HepG2 (cell line): ENCODE results near the gene MKRN2OS. TPM values are rescaled to one million over a fixed set of nuclear protein-coding genes. Genes with fewer than 3 reads are reported as not detected.

ENCODE experiments used
- ATAC-seq: fragments of 200-7000 bp; cut with Tn5 transposase; 3 replicates; pipeline ENCODE4 v1.9.1; 2020; ENCODE audit warnings: mild to moderate bottlenecking, moderate library complexity
- BruUV-seq: library from RNA; stranded (reverse); fragments of 400-500 nt; replicated peaks from 2 replicates; lab custom pipeline; 2021; lab: Mats Ljungman, UMichigan
- CTCF ChIA-PET: fragments of 300-600 bp; formaldehyde crosslinking; extraction: SDS; loops from one replicate; lab custom pipeline; 2021; ENCODE audit warnings: low total read pairs, inconsistent platforms, low intra/inter-chr PET ratio; lab: Yijun Ruan, JAX
- POLR2A ChIA-PET: fragments of 350-600 bp; sonication (Branson Sonifier 250); formaldehyde crosslinking; loops from one replicate; lab custom pipeline; 2020; ENCODE audit warnings: antibody characterized with exemption, inconsistent platforms; lab: Yijun Ruan, JAX
- DNase-seq: peaks from one replicate; pipeline ENCODE4 v3.0.0-alpha.2; 2015; ENCODE audit warnings: low spot score
- FAIRE-seq: peaks from 3 replicates; lab custom pipeline; 2011; peaks lifted over from hg19 to GRCh38; lab: Jason Lieb, UNC
- H2AFZ ChIP-seq: one replicate; pipeline ENCODE4 v1.6.1; 2011; ENCODE audit warnings: low read length, inconsistent platforms
- H3K27ac ChIP-seq: fragments of 300-600 bp; 3 replicates; pipeline ENCODE4 v1.8.0; 2011; ENCODE audit warnings: mixed run types, mild to moderate bottlenecking, mixed read lengths, low read length, inconsistent platforms; ENCODE audit not compliant: insufficient read depth; ENCODE audit errors: extremely low read length
- H3K27me3 ChIP-seq, 2 experiments: fragments of 200-600 bp in 1 of 2; 2 replicates in 1 of 2; 3 replicates in 1 of 2; pipeline versions ENCODE4 v1.6.0 to v1.8.0; 2011; ENCODE audit warnings: low read length in 2 of 2, mild to moderate bottlenecking in 2 of 2, moderate library complexity in 2 of 2, inconsistent platforms in 1 of 2; ENCODE audit not compliant: insufficient read depth in 2 of 2, control insufficient read depth in 1 of 2
- H3K36me3 ChIP-seq, 2 experiments: fragments of 200-600 bp in 1 of 2; replicated peaks in 1 of 2; 2 replicates in 1 of 2; 3 replicates in 1 of 2; pipeline versions ENCODE4 v1.5.1 to v1.8.0; 2011; ENCODE audit warnings: low read length in 2 of 2, inconsistent platforms in 1 of 2; ENCODE audit not compliant: insufficient read depth in 2 of 2, control insufficient read depth in 1 of 2
- H3K4me1 ChIP-seq: 2 replicates; pipeline ENCODE4 v1.5.1; 2012; ENCODE audit warnings: low read length, inconsistent platforms; ENCODE audit not compliant: insufficient read depth
- H3K4me2 ChIP-seq: 2 replicates; pipeline ENCODE4 v1.6.0; 2011; ENCODE audit warnings: low read depth, low read length, inconsistent platforms
- H3K4me3 ChIP-seq, 3 experiments: fragments of 200-600 bp in 1 of 3; sonication (generic), shearing (Covaris generic) in 1 of 3; replicated peaks in 1 of 3; 2 replicates each; pipeline ENCODE4 v1.5.1; 2011 to 2016; ENCODE audit warnings: low read length in 3 of 3, inconsistent platforms in 2 of 3, low read depth in 2 of 3, mild to moderate bottlenecking in 2 of 3, control low read depth in 1 of 3, mixed read lengths in 1 of 3; ENCODE audit not compliant: insufficient read depth in 1 of 3
- H3K79me2 ChIP-seq: one replicate; pipeline ENCODE4 v1.6.1; 2011; ENCODE audit warnings: low read length, inconsistent platforms; ENCODE audit not compliant: insufficient read depth
- H3K9ac ChIP-seq: 2 replicates; pipeline ENCODE4 v1.6.0; 2011; ENCODE audit warnings: mild to moderate bottlenecking, low read depth, low read length, inconsistent platforms; ENCODE audit not compliant: insufficient read depth
- H3K9me3 ChIP-seq: 2 replicates; pipeline ENCODE4 v1.5.1; 2012; ENCODE audit warnings: mild to moderate bottlenecking, low read length
- H4K20me1 ChIP-seq: 2 replicates; pipeline ENCODE4 v1.6.0; 2011; ENCODE audit warnings: inconsistent platforms, mild to moderate bottlenecking, low read length, moderate library complexity; ENCODE audit not compliant: insufficient read depth
- FOXP1 ChIP-seq, 2 experiments: fragments of 450-650 bp in 1 of 2; IDR thresholded peaks; 2 replicates each; pipeline ENCODE4 v1.6.1; 2017 to 2018; ENCODE audit warnings: antibody characterized with exemption in 1 of 2
- HNRNPK ChIP-seq: fragments of 200-400 bp; formaldehyde crosslinking; IDR thresholded peaks from 2 replicates; pipeline ENCODE4 v1.6.1; 2018; ENCODE audit warnings: low read length, low read depth, moderate library complexity, mild to moderate bottlenecking; ENCODE audit not compliant: poor library complexity, severe bottlenecking
- KLF12 ChIP-seq: sonication (generic); formaldehyde crosslinking; IDR thresholded peaks from 2 replicates; pipeline ENCODE4 v1.4.0; 2020; ENCODE audit warnings: missing genetic modification reagents, borderline replicate concordance
- MTF2 ChIP-seq: sonication (generic); formaldehyde crosslinking; IDR thresholded peaks from 2 replicates; pipeline ENCODE4 v1.5.0; 2020; ENCODE audit warnings: missing genetic modification reagents, borderline replicate concordance
- RFX3 ChIP-seq: IDR thresholded peaks from 2 replicates; pipeline ENCODE4 v1.6.1; 2016; ENCODE audit warnings: missing biosample characterization, missing genetic modification reagents
- SRY ChIP-seq: sonication (generic); formaldehyde crosslinking; IDR thresholded peaks from 2 replicates; pipeline ENCODE4 v1.8.0; 2022; ENCODE audit warnings: mild to moderate bottlenecking, missing genetic modification reagents
- TP53 ChIP-seq: sonication (generic); formaldehyde crosslinking; conservative IDR thresholded peaks from 2 replicates; pipeline ENCODE4 v1.4.0; 2020; ENCODE audit warnings: missing genetic modification reagents
- ZFP37 ChIP-seq: sonication (generic); formaldehyde crosslinking; IDR thresholded peaks from 2 replicates; pipeline ENCODE4 v1.4.0; 2020; ENCODE audit warnings: missing genetic modification reagents, borderline replicate concordance
- ZNF280D ChIP-seq: sonication (generic); formaldehyde crosslinking; IDR thresholded peaks from 2 replicates; pipeline ENCODE4 v1.5.1; 2020; ENCODE audit warnings: mild to moderate bottlenecking, missing genetic modification reagents
- ZNF567 ChIP-seq: sonication (generic); formaldehyde crosslinking; IDR thresholded peaks from 2 replicates; pipeline ENCODE4 v1.8.1; 2023; ENCODE audit warnings: mild to moderate bottlenecking, missing genetic modification reagents, borderline replicate concordance
- WGBS: methylation state at CpG from one replicate; pipeline ENCODE4 v1.1.6; 2017; ENCODE audit warnings: low lambda C conversion rate; 5-methylcytosine and 5-hydroxymethylcytosine counted together
- in situ Hi-C: cut with HindIII; loops from 2 replicates; pipeline ENCODE4 v1.10.0; 2017; ENCODE audit warnings: low pct_unique_long_range_greater_than_20kb; ENCODE audit not compliant: extremely low pct_ligation_motif_present
- intact Hi-C: fragments of 100-400 bp; cut with micrococcal nuclease; formaldehyde crosslinking; loops from one replicate; pipeline ENCODE4 v1.10.0; 2022; ENCODE audit not compliant: unreplicated experiment
- polyA plus RNA-seq, 8 experiments: library from polyadenylated mRNA; depleted of rRNA in 3 of 8; stranded (reverse) in 7 of 8; unstranded in 1 of 8; fragments of >200 nt; fragmentation: Illumina TruSeq in 4 of 8; extraction: Trizol in 4 of 8; gene quantifications; 2 replicates each; pipeline versions ENCODE4 v1.2.1 to v1.2.3, GENCODE V29; 2011 to 2016; ENCODE audit warnings: low read depth in 4 of 8, missing spikeins in 1 of 8, mixed read lengths in 1 of 8; ENCODE audit not compliant: insufficient read depth in 1 of 8
- total RNA-seq, 5 experiments: library from RNA; depleted of rRNA; stranded (reverse); fragments of >200 nt; fragmentation: Illumina TruSeq; extraction: Trizol; gene quantifications; 2 replicates each; pipeline ENCODE4 v1.2.3, GENCODE V29; 2016; ENCODE audit warnings: low read depth in 1 of 5

The MKRN2OS gene
- total and polyA plus RNA-seq, 2 of the 13 experiments (the other 11 are each of a cell fraction or from before 2014, with no cell fraction given) = not detected

- Histone ChIP-seq H3K36me3 (peaks cover under 1 to 13% of the 10 kb centered on the region in 2 experiments; a peak in 2 of 5 replicates), H3K4me2 (no peak overlapping the region), H3K79me2 (no peaks in the 10 kb centered on the region), H3K4me3 (no peak overlapping the region), H2AFZ (no peak overlapping the region), H3K9me3 (no peaks in the 10 kb centered on the region), H3K9ac (no peak overlapping the region), H3K27me3 (no peaks in the 10 kb centered on the region), H3K27ac (no peak overlapping the region), H4K20me1 (no peaks in the 10 kb centered on the region), H3K4me1 (peaks cover 9% of the 10 kb centered on the region)
- ChIA-PET POLR2A (no interaction called here), CTCF (no interaction called here)
- FAIRE-seq (no peak), DNase-seq (no peak), ATAC-seq (no peak)
- intact Hi-C loops (no loop called here), in situ Hi-C loops (no loop called here)
- 97% methylated on average over 11 of the region's 11 CpGs for WGBS
- BruUV-seq = no TSS peak
- no peak for TF ChIP-seq ZNF567 (CRISPR knock-in tag)
- TF ChIP-seq SRY (CRISPR knock-in tag) = no peak
- no peak for TF ChIP-seq KLF12
- TF ChIP-seq ZNF280D = no peak
- TF ChIP-seq FOXP1 (IDR thresholded peaks at IDR 0.05) = no peak
- no peak for TF ChIP-seq FOXP1 (CRISPR knock-in tag; IDR thresholded peaks at IDR 0.05)
- no peak for TF ChIP-seq TP53
- TF ChIP-seq RFX3 (CRISPR knock-in tag) = no peak
- TF ChIP-seq ZFP37 (CRISPR knock-in tag) = no peak
- no peak for TF ChIP-seq HNRNPK
- TF ChIP-seq MTF2 (CRISPR knock-in tag) = no peak
Observed at GRCh38 chr3:12516873-12517272, 28.4 kb downstream of the MKRN2OS start.
